Brain microvascular endothelial cell (primary cell): ENCODE data around the gene CENPP.

Source experiments
- DNase-seq: peaks from one replicate; pipeline ENCODE4 v3.0.0-alpha.2; 2020
- H3K27ac ChIP-seq: fragments of 250-450 bp; sonication (Bioruptor Pico); 2 replicates; pipeline ENCODE4 v1.5.1; 2020; ENCODE audit warnings: mild to moderate bottlenecking, moderate library complexity
- H3K27me3 ChIP-seq: fragments of 250-450 bp; sonication (Bioruptor Pico); replicated peaks from 2 replicates; pipeline ENCODE4 v1.5.1; 2020; ENCODE audit warnings: mild to moderate bottlenecking
- H3K36me3 ChIP-seq: fragments of 250-450 bp; sonication (Bioruptor Pico); replicated peaks from 2 replicates; pipeline ENCODE4 v1.5.1; 2020; ENCODE audit warnings: mild to moderate bottlenecking
- H3K4me3 ChIP-seq: 2 replicates; pipeline ENCODE4 v1.5.1; 2011; ENCODE audit warnings: low read depth, mild to moderate bottlenecking, control low read depth, low read length, moderate library complexity
- CTCF ChIP-seq: IDR thresholded peaks from 2 replicates; pipeline ENCODE4 v1.5.1; 2011; ENCODE audit warnings: low read depth, mild to moderate bottlenecking, moderate library complexity, low read length, control low read depth, inconsistent platforms; ENCODE audit errors: missing control alignments
- in situ Hi-C: cut with HindIII; loops from 2 replicates; pipeline ENCODE4 v1.10.0; 2017; ENCODE audit warnings: low sequenced_read_pairs, low pct_ligation_motif_present

CENPP gene

GRCh38 chr9:92290785-92291429 is 34.8 kb upstream of the CENPP start:
- Histone ChIP-seq H3K36me3 (peaks cover 23% of the 10 kb centered on the region), H3K27me3 (no peaks in the 10 kb centered on the region), H3K27ac (no peak overlapping the region), H3K4me3 (no peak overlapping the region)
- TF ChIP-seq CTCF, result no peak
- no peak for DNase-seq
- in situ Hi-C loops, result no loop called here

GRCh38 chr9:92291577-92291976 is 34.2 kb upstream of the CENPP start:
- in situ Hi-C loops, result no loop called here
- no peaks in the 10 kb centered on the region for H3K27me3 ChIP-seq
- peaks cover 19% of the 10 kb centered on the region for H3K36me3 ChIP-seq
- DNase-seq, result no peak
- no peak for TF ChIP-seq CTCF
- no peak overlapping the region for H3K27ac ChIP-seq
- peak overlapping the region; percentile 16 for H3K4me3 ChIP-seq

- TF ChIP-seq CTCF, result no peak
- no peaks in the 10 kb centered on the region for H3K27me3 ChIP-seq
- in situ Hi-C loops, result no loop called here
- peak overlapping the region; percentile 93 for H3K4me3 ChIP-seq
- DNase-seq, result no peak
- peaks cover 12% of the 10 kb centered on the region for H3K36me3 ChIP-seq
- H3K27ac ChIP-seq, result peak overlapping the region; percentile 85
Observed at GRCh38 chr9:92292338-92293074, 33.2 kb upstream of the CENPP start.

- no peak for TF ChIP-seq CTCF
- DNase-seq, result no peak
- in situ Hi-C loops, result no loop called here
- Histone ChIP-seq H3K27me3 (no peaks in the 10 kb centered on the region), H3K27ac (peak overlapping the region; percentile 85), H3K4me3 (peak overlapping the region; percentile 93), H3K36me3 (peaks cover 12% of the 10 kb centered on the region)
Observed at GRCh38 chr9:92293075-92293354, 32.7 kb upstream of the CENPP start.

GRCh38 chr9:92293452-92294296 is 32.1 kb upstream of the CENPP start, which contains the start of gene IARS1:
IARS1 (minus strand) TSS chr9:92293697; CDS start chr9:92289419, 4,278 bp downstream.
- DNase-seq, result peak; percentile 100
- no peaks in the 10 kb centered on the region for H3K27me3 ChIP-seq
- in situ Hi-C loops, result no loop called here
- H3K4me3 ChIP-seq, result peak within 1 kb of the TSS; percentile 93
- peaks cover 11% of the 10 kb centered on the region for H3K36me3 ChIP-seq
- peak; percentile 50 for TF ChIP-seq CTCF
- H3K27ac ChIP-seq, result peak within 1 kb of the TSS; percentile 85
